ENCODE results near the gene SLC34A3. TPM values are rescaled to one million over a fixed set of nuclear protein-coding genes. Genes with fewer than 3 reads are reported as not detected.

Gene SLC34A3
- total RNA-seq, 1 donor from 2014 or later, result 0.09 TPM

- Histone ChIP-seq H3K9ac (ENCODE audit: low read length) (no peak overlapping the region), H3K27me3 (ENCODE audit: insufficient read depth, low read length) (no peaks in the 10 kb centered on the region), H3K4me3 (ENCODE audit: insufficient read depth, low read depth, low read length) (peak overlapping the region; percentile 10), H3K36me3 (ENCODE audit: insufficient read depth, low read length) (no peaks in the 10 kb centered on the region), H3K79me2 (ENCODE audit: insufficient read depth, low read length) (peaks cover 28% of the 10 kb centered on the region), H3K4me2 (ENCODE audit: low read length) (peak overlapping the region; percentile 76), H3K4me1 (ENCODE audit: insufficient read depth, low read length) (peaks cover 32% of the 10 kb centered on the region), H4K20me1 (ENCODE audit: insufficient read depth, low read length) (peaks cover 41% of the 10 kb centered on the region), H3K9me3 (ENCODE audit: insufficient read depth, low read depth, low read length) (no peaks in the 10 kb centered on the region), H3K27ac (ENCODE audit: low read depth, low read length) (no peak overlapping the region), H2AFZ (ENCODE audit: low read depth, low read length) (peak overlapping the region; percentile 52)
- FAIRE-seq (no peak), DNase-seq (ENCODE audit: low read depth) (no peak)
- Mint-ChIP-seq H3K36me3 (ENCODE audit: low read depth, unreplicated experiment) (peaks cover 3% of the 10 kb centered on the region), H3K27me3 (ENCODE audit: low read depth, unreplicated experiment) (no peaks in the 10 kb centered on the region), H3K4me1 (ENCODE audit: low read depth, unreplicated experiment) (no peaks in the 10 kb centered on the region), H3K4me3 (ENCODE audit: unreplicated experiment) (no peak overlapping the region), H3K9me3 (ENCODE audit: unreplicated experiment) (peaks cover 2% of the 10 kb centered on the region), H3K27ac (ENCODE audit: unreplicated experiment) (no peak overlapping the region)
- TF ChIP-seq EZH2 (IDR thresholded peaks at IDR 0.05; ENCODE audit: insufficient read depth, low read length) (no peak), CTCF (IDR thresholded peaks at IDR 0.05; ENCODE audit: insufficient read depth, low read depth, low read length) (no peak)
Observed at GRCh38 chr9:137280474-137281344, 50.0 kb downstream of the SLC34A3 start.

- no peaks in the 10 kb centered on the region for H3K4me1 Mint-ChIP-seq (ENCODE audit: low read depth, unreplicated experiment)
- no peaks in the 10 kb centered on the region for H3K36me3 ChIP-seq (ENCODE audit: insufficient read depth, low read length)
- H3K27ac ChIP-seq (ENCODE audit: low read depth, low read length), result no peak overlapping the region
- peaks cover 28% of the 10 kb centered on the region for H3K79me2 ChIP-seq (ENCODE audit: insufficient read depth, low read length)
- H3K27me3 ChIP-seq (ENCODE audit: insufficient read depth, low read length), result no peaks in the 10 kb centered on the region
- peaks cover 2% of the 10 kb centered on the region for H3K9me3 Mint-ChIP-seq (ENCODE audit: unreplicated experiment)
- H3K36me3 Mint-ChIP-seq (ENCODE audit: low read depth, unreplicated experiment), result peaks cover 3% of the 10 kb centered on the region
- no peak overlapping the region for H2AFZ ChIP-seq (ENCODE audit: low read depth, low read length)
- FAIRE-seq, result no peak
- H3K27ac Mint-ChIP-seq (ENCODE audit: unreplicated experiment), result no peak overlapping the region
- H3K4me3 ChIP-seq (ENCODE audit: insufficient read depth, low read depth, low read length), result peak overlapping the region; percentile 10
- peaks cover 41% of the 10 kb centered on the region for H4K20me1 ChIP-seq (ENCODE audit: insufficient read depth, low read length)
- DNase-seq (ENCODE audit: low read depth), result no peak
- peak overlapping the region; percentile 76 for H3K4me2 ChIP-seq (ENCODE audit: low read length)
- H3K9me3 ChIP-seq (ENCODE audit: insufficient read depth, low read depth, low read length), result no peaks in the 10 kb centered on the region
- no peak overlapping the region for H3K4me3 Mint-ChIP-seq (ENCODE audit: unreplicated experiment)
- no peak for TF ChIP-seq EZH2 (IDR thresholded peaks at IDR 0.05; ENCODE audit: insufficient read depth, low read length)
- TF ChIP-seq CTCF (IDR thresholded peaks at IDR 0.05; ENCODE audit: insufficient read depth, low read depth, low read length), result no peak
- H3K9ac ChIP-seq (ENCODE audit: low read length), result no peak overlapping the region
- H3K27me3 Mint-ChIP-seq (ENCODE audit: low read depth, unreplicated experiment), result no peaks in the 10 kb centered on the region
- peaks cover 28% of the 10 kb centered on the region for H3K4me1 ChIP-seq (ENCODE audit: insufficient read depth, low read length)
Observed at GRCh38 chr9:137281345-137282116, 50.8 kb downstream of the SLC34A3 start.

Other genes with a start within 250 kb of the SLC34A3 start
- 0.22 and 0.45 TPM in 2 replicates for gene LCNL1, start 247.9 kb upstream of the SLC34A3 start, total RNA-seq
- gene PAXX, start 238.5 kb upstream of the SLC34A3 start, total RNA-seq, result 15.3 and 18.8 TPM in 2 replicates
- 0.39 and 0.48 TPM in 2 replicates for gene CLIC3, start 234.3 kb upstream of the SLC34A3 start, total RNA-seq
- 16.2 and 20.0 TPM in 2 replicates for gene ABCA2, start 202.7 kb upstream of the SLC34A3 start, total RNA-seq
- gene FUT7, start 198.8 kb upstream of the SLC34A3 start, total RNA-seq, result not detected in 2 replicates
- gene NPDC1, start 184.7 kb upstream of the SLC34A3 start, total RNA-seq, result 65.9 and 66.8 TPM in 2 replicates
- 0.14 and 0.55 TPM in 2 replicates for gene ENTPD2, start 176.8 kb upstream of the SLC34A3 start, total RNA-seq
- 0.41 and 0.43 TPM in 2 replicates for gene SAPCD2, start 160.3 kb upstream of the SLC34A3 start, total RNA-seq
- 4.0 and 4.7 TPM in 2 replicates for gene UAP1L1, start 153.4 kb upstream of the SLC34A3 start, total RNA-seq
- gene MAN1B1, start 143.9 kb upstream of the SLC34A3 start, total RNA-seq, result 69.2 and 89.0 TPM in 2 replicates
- 53.8 and 68.7 TPM in 2 replicates for gene DPP7, start 116.2 kb upstream of the SLC34A3 start, total RNA-seq
- gene GRIN1, start 91.7 kb upstream of the SLC34A3 start, total RNA-seq, result 0.18 TPM in 1 of 2 replicates, not detected in the other
- not detected in 2 replicates for gene LRRC26, start 60.9 kb upstream of the SLC34A3 start, total RNA-seq
- not detected in 2 replicates for gene TMEM210, start 58.8 kb upstream of the SLC34A3 start, total RNA-seq
- 39.2 and 39.7 TPM in 2 replicates for gene ANAPC2, start 42.3 kb upstream of the SLC34A3 start, total RNA-seq
- 49.1 and 52.7 TPM in 2 replicates for gene SSNA1, start 42.2 kb upstream of the SLC34A3 start, total RNA-seq
- 16.0 and 17.2 TPM in 2 replicates for gene TPRN, start 30.2 kb upstream of the SLC34A3 start, total RNA-seq
- 28.7 and 30.9 TPM in 2 replicates for gene TMEM203, start 25.3 kb upstream of the SLC34A3 start, total RNA-seq
- gene NDOR1, start 25.2 kb upstream of the SLC34A3 start, total RNA-seq, result 13.7 and 14.5 TPM in 2 replicates
- 4.3 and 4.9 TPM in 2 replicates for gene RNF208, start 8.7 kb upstream of the SLC34A3 start, total RNA-seq
- gene CYSRT1, start 5.7 kb upstream of the SLC34A3 start, total RNA-seq, result 1.2 and 1.3 TPM in 2 replicates
- 0.17 TPM in 1 of 2 replicates, not detected in the other for gene RNF224, start 3.4 kb upstream of the SLC34A3 start, total RNA-seq
- 188 and 218 TPM in 2 replicates for gene TUBB4B, start 10.4 kb downstream of the SLC34A3 start, total RNA-seq
- gene STPG3, start 20.4 kb downstream of the SLC34A3 start, total RNA-seq, result not detected in 2 replicates
- 45.8 and 48.9 TPM in 2 replicates for gene NELFB, start 24.4 kb downstream of the SLC34A3 start, total RNA-seq
- 10.8 and 11.8 TPM in 2 replicates for gene TOR4A, start 46.8 kb downstream of the SLC34A3 start, total RNA-seq
- 6.9 and 7.3 TPM in 2 replicates for gene NRARP, start 71.4 kb downstream of the SLC34A3 start, total RNA-seq
- gene EXD3, start 192.3 kb downstream of the SLC34A3 start, total RNA-seq, result 8.5 and 9.4 TPM in 2 replicates
- gene NOXA1, start 192.5 kb downstream of the SLC34A3 start, total RNA-seq, result 0.50 and 0.84 TPM in 2 replicates
- gene ENTPD8, start 210.5 kb downstream of the SLC34A3 start, total RNA-seq, result 0.11 TPM in 1 of 2 replicates, not detected in the other
- 48.8 and 50.5 TPM in 2 replicates for gene NSMF, start 228.4 kb downstream of the SLC34A3 start, total RNA-seq